HepG2 (cell line): Measurements from ENCODE around the gene EHBP1. TPM values are rescaled to one million over a fixed set of nuclear protein-coding genes. Genes with fewer than 3 reads are reported as not detected.

Experiments used
- BORCS8-MEF2B ChIP-seq: sonication (generic); formaldehyde crosslinking; IDR thresholded peaks from 2 replicates; pipeline ENCODE4 v1.8.0; 2022; ENCODE audit warnings: mild to moderate bottlenecking, missing genetic modification reagents
- HDAC2 ChIP-seq: sonication (generic); formaldehyde crosslinking; IDR thresholded peaks from 2 replicates; pipeline ENCODE4 v1.4.0; 2020; ENCODE audit warnings: missing genetic modification reagents
- JARID2 ChIP-seq: sonication (generic); formaldehyde crosslinking; IDR thresholded peaks from 2 replicates; pipeline ENCODE4 v1.8.1; 2023; ENCODE audit warnings: missing genetic modification reagents, inconsistent platforms; ENCODE audit not compliant: insufficient replicate concordance
- KMT2B ChIP-seq: IDR thresholded peaks from 2 replicates; pipeline ENCODE4 v1.6.1; 2016; ENCODE audit warnings: missing genetic modification reagents, missing compliant biosample characterization
- NCOA1 ChIP-seq: sonication (generic); formaldehyde crosslinking; IDR thresholded peaks from 2 replicates; pipeline ENCODE4 v1.9.0; 2021; ENCODE audit warnings: missing genetic modification reagents
- PPARG ChIP-seq: conservative IDR thresholded peaks from 2 replicates; pipeline ENCODE4 v1.6.1; 2016; ENCODE audit warnings: missing biosample characterization, missing genetic modification reagents
- RORA ChIP-seq: sonication (generic); formaldehyde crosslinking; IDR thresholded peaks from 2 replicates; pipeline ENCODE4 v1.5.0; 2020; ENCODE audit warnings: mild to moderate bottlenecking, missing genetic modification reagents, moderate library complexity
- RXRA ChIP-seq: sonication (generic); formaldehyde crosslinking; IDR thresholded peaks from 2 replicates; pipeline ENCODE4 v1.5.1; 2020; ENCODE audit warnings: missing genetic modification reagents
- SALL1 ChIP-seq: sonication (generic); formaldehyde crosslinking; IDR thresholded peaks from 2 replicates; pipeline ENCODE4 v1.8.0; 2022; ENCODE audit warnings: mild to moderate bottlenecking, missing genetic modification reagents
- ZC3H4 ChIP-seq: sonication (generic); formaldehyde crosslinking; IDR thresholded peaks from 2 replicates; pipeline ENCODE4 v1.4.0; 2020; ENCODE audit warnings: missing genetic modification reagents, borderline replicate concordance
- ZNF292 ChIP-seq: sonication (generic); formaldehyde crosslinking; IDR thresholded peaks from 2 replicates; pipeline ENCODE4 v1.8.1; 2022; ENCODE audit warnings: mild to moderate bottlenecking, low read depth, missing genetic modification reagents, borderline replicate concordance
- ZNF772 ChIP-seq: sonication (generic); formaldehyde crosslinking; IDR thresholded peaks from 2 replicates; pipeline ENCODE4 v1.5.0; 2020; ENCODE audit warnings: mild to moderate bottlenecking, missing genetic modification reagents
- polyA plus RNA-seq, 8 experiments: library from polyadenylated mRNA; depleted of rRNA in 3 of 8; stranded (reverse) in 7 of 8; unstranded in 1 of 8; fragments of >200 nt; fragmentation: Illumina TruSeq in 4 of 8; extraction: Trizol in 4 of 8; gene quantifications; 2 replicates each; pipeline versions ENCODE4 v1.2.1 to v1.2.3, GENCODE V29; 2011 to 2016; ENCODE audit warnings: low read depth in 4 of 8, missing spikeins in 1 of 8, mixed read lengths in 1 of 8; ENCODE audit not compliant: insufficient read depth in 1 of 8
- total RNA-seq, 5 experiments: library from RNA; depleted of rRNA; stranded (reverse); fragments of >200 nt; fragmentation: Illumina TruSeq; extraction: Trizol; gene quantifications; 2 replicates each; pipeline ENCODE4 v1.2.3, GENCODE V29; 2016; ENCODE audit warnings: low read depth in 1 of 5
- TF ChIP-seq, protein P1 (sequence below): sonication (generic); formaldehyde crosslinking; IDR thresholded peaks from 2 replicates; pipeline ENCODE4 v1.8.1; 2023; ENCODE audit warnings: mild to moderate bottlenecking, missing genetic modification reagents, borderline replicate concordance
- TF ChIP-seq, protein P2 (sequence below): IDR thresholded peaks from 2 replicates; pipeline ENCODE4 v1.6.1; 2018; ENCODE audit warnings: missing genetic modification reagents, mild to moderate bottlenecking, missing compliant biosample characterization
- TF ChIP-seq, protein P3 (sequence below): sonication (generic); formaldehyde crosslinking; IDR thresholded peaks from 2 replicates; pipeline ENCODE4 v1.4.0; 2020; ENCODE audit warnings: mild to moderate bottlenecking, missing genetic modification reagents, borderline replicate concordance

EHBP1 gene
- total and polyA plus RNA-seq, 2 of the 13 experiments (the other 11 are each of a cell fraction or from before 2014, with no cell fraction given): 93.5 to 146 TPM

DNA sequence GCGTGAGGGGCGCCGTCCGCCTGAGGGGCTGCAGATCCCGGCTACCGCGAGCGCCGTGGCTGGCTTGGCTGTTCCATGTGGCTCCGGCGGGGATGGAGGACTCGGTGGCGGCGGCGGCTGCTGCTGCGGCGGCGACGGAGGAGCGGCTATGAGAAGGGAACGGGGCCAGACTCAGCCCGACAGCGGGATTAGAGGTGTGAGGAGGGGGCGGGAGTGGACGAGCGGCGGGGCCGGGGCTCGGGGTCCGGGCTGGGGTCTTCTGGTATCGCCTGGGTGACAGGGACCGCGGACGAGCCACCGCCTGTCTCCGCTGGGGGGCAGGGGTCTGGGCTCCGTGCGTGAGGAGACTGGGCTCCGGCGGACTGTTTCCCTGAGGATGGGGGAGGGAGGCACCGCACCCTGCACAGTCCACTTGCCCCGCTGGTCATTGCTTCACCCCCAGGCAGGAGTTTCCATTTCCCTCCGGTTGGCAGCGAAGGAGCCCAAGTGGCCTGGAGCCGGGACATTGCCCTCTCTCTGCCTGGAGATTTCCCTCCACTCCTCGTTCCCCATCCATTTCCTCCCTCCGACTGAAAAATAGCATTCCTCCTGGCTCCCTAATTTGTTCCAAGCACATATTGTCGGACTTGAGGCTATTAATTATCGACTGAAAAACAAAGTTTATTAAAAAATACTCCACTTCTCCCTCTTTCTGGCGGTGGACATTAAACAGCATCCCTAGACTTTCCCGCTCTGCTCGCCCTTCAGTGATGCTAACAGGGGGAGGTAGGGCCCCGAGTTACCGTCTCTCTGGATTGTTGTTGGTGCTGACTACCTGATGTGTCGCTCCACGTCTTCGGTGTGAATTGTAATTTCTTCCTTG lies 577 bp downstream of the EHBP1 start (continued):
- 0 out of 2 replicates have a peak, but pooled peaks have one; percentile 65 for TF ChIP-seq RXRA (CRISPR knock-in tag)
- TF ChIP-seq, protein P1, sequence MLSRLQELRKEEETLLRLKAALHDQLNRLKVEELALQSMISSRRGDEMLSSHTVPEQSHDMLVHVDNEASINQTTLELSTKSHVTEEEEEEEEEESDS (CRISPR knock-in tag): peak; percentile 28; the same call in 1 of the 2 replicates
- peak; percentile 40; the same call in 1 of the 2 replicates for TF ChIP-seq HDAC2 (CRISPR knock-in tag)
- TF ChIP-seq ZNF292 (CRISPR knock-in tag): peak; percentile 66
- peak; percentile 86 for TF ChIP-seq SALL1
- 0 out of 2 replicates have a peak, but pooled peaks have one; percentile 19 for TF ChIP-seq PPARG (CRISPR knock-in tag)
- TF ChIP-seq, protein P2, sequence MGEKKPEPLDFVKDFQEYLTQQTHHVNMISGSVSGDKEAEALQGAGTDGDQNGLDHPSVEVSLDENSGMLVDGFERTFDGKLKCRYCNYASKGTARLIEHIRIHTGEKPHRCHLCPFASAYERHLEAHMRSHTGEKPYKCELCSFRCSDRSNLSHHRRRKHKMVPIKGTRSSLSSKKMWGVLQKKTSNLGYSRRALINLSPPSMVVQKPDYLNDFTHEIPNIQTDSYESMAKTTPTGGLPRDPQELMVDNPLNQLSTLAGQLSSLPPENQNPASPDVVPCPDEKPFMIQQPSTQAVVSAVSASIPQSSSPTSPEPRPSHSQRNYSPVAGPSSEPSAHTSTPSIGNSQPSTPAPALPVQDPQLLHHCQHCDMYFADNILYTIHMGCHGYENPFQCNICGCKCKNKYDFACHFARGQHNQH (CRISPR knock-in tag): no peak
- TF ChIP-seq RORA (CRISPR knock-in tag): no peak
- no peak for TF ChIP-seq NCOA1 (CRISPR knock-in tag)
- peak; percentile 98 for TF ChIP-seq ZC3H4 (CRISPR knock-in tag)
- TF ChIP-seq ZNF772 (CRISPR knock-in tag): peak; percentile 18; the same call in 1 of the 2 replicates
- peak; percentile 56; the same call in 1 of the 2 replicates for TF ChIP-seq BORCS8-MEF2B (CRISPR knock-in tag)
- peak; percentile 19; the same call in 1 of the 2 replicates for TF ChIP-seq KMT2B
- TF ChIP-seq, protein P3, sequence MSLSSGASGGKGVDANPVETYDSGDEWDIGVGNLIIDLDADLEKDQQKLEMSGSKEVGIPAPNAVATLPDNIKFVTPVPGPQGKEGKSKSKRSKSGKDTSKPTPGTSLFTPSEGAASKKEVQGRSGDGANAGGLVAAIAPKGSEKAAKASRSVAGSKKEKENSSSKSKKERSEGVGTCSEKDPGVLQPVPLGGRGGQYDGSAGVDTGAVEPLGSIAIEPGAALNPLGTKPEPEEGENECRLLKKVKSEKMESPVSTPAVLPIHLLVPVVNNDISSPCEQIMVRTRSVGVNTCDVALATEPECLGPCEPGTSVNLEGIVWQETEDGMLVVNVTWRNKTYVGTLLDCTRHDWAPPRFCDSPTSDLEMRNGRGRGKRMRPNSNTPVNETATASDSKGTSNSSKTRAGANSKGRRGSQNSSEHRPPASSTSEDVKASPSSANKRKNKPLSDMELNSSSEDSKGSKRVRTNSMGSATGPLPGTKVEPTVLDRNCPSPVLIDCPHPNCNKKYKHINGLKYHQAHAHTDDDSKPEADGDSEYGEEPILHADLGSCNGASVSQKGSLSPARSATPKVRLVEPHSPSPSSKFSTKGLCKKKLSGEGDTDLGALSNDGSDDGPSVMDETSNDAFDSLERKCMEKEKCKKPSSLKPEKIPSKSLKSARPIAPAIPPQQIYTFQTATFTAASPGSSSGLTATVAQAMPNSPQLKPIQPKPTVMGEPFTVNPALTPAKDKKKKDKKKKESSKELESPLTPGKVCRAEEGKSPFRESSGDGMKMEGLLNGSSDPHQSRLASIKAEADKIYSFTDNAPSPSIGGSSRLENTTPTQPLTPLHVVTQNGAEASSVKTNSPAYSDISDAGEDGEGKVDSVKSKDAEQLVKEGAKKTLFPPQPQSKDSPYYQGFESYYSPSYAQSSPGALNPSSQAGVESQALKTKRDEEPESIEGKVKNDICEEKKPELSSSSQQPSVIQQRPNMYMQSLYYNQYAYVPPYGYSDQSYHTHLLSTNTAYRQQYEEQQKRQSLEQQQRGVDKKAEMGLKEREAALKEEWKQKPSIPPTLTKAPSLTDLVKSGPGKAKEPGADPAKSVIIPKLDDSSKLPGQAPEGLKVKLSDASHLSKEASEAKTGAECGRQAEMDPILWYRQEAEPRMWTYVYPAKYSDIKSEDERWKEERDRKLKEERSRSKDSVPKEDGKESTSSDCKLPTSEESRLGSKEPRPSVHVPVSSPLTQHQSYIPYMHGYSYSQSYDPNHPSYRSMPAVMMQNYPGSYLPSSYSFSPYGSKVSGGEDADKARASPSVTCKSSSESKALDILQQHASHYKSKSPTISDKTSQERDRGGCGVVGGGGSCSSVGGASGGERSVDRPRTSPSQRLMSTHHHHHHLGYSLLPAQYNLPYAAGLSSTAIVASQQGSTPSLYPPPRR: peak; percentile 70
- no peak for TF ChIP-seq JARID2 (CRISPR knock-in tag)
